Sigmoid colon (tissue), 7 donors: ENCODE measurements around the gene CA12. TPM values are rescaled to one million over a fixed set of nuclear protein-coding genes. Genes with fewer than 3 reads are reported as not detected.

Experiments
- DNase-seq: peaks from one replicate; pipeline ENCODE4 v3.0.0-alpha.2; 2019
- H3K27ac ChIP-seq, 4 donors: fragments of 200-600 bp; sonication (generic); one replicate each; pipeline ENCODE4 v1.5.1; 2016 to 2019; ENCODE audit warnings: mild to moderate bottlenecking in 1 of 4
- H3K27me3 ChIP-seq, 3 donors: fragments of 200-600 bp; sonication (generic); one replicate each; pipeline ENCODE4 v1.5.1; 2019; ENCODE audit warnings: mild to moderate bottlenecking in 1 of 3
- H3K36me3 ChIP-seq, 4 donors: fragments of 200-600 bp; sonication (generic); one replicate each; pipeline ENCODE4 v1.5.1; 2016 to 2019
- H3K4me1 ChIP-seq, 4 donors: fragments of 200-600 bp; sonication (generic); one replicate each; pipeline ENCODE4 v1.5.1; 2017 to 2019
- H3K4me3 ChIP-seq, 4 donors: fragments of 200-600 bp; sonication (generic); one replicate each; pipeline ENCODE4 v1.5.1; 2017 to 2019; ENCODE audit warnings: mild to moderate bottlenecking in 2 of 4, moderate library complexity in 1 of 4
- H3K9me3 ChIP-seq, 4 donors: fragments of 200-600 bp in 3 of 4; sonication (generic) in 3 of 4; one replicate each; pipeline versions ENCODE4 v1.5.1 to v1.6.1; 2013 to 2019
- EP300 ChIP-seq, 4 donors: sonication (generic); formaldehyde crosslinking; IDR thresholded peaks; one replicate each; pipeline ENCODE4 v1.6.1; 2017; ENCODE audit warnings: antibody characterized with exemption in 4 of 4
- POLR2A ChIP-seq, 2 donors: fragments of 450-650 bp; IDR thresholded peaks; one replicate each; pipeline ENCODE4 v1.6.1; 2016; ENCODE audit warnings: antibody characterized with exemption in 2 of 2, mild to moderate bottlenecking in 2 of 2, moderate library complexity in 2 of 2
- POLR2AphosphoS5 ChIP-seq, 4 donors: sonication (generic); formaldehyde crosslinking; IDR thresholded peaks; one replicate each; pipeline ENCODE4 v1.6.1; 2017; ENCODE audit warnings: antibody characterized with exemption in 4 of 4
- WGBS, 2 donors: extraction: QIAGEN DNeasy Blood & Tissue Kit; methylation state at CpG; one replicate each; pipeline ENCODE4 v1.1.7; 2013; 5-methylcytosine and 5-hydroxymethylcytosine counted together
- intact Hi-C: fragments of 100-400 bp; cut with DNase I; formaldehyde crosslinking; loops from one replicate; pipeline ENCODE4 v1.15.1; 2023
- polyA plus RNA-seq, 3 donors: library from polyadenylated mRNA; stranded (reverse); fragments of 200-250 nt; gene quantifications; one replicate each; pipeline ENCODE4 v1.2.3, GENCODE V29; 2013
- total RNA-seq, 4 donors: library from RNA; depleted of rRNA; stranded (reverse); fragments of >200 nt; gene quantifications; one replicate each; pipeline ENCODE4 v1.1.0, GENCODE V29; 2016
- TF ChIP-seq, protein P1 (sequence below), 4 experiments: fragments of 450-650 bp in 3 of 4; fragments of 200-600 bp in 1 of 4; IDR thresholded peaks; one replicate each; pipeline ENCODE4 v1.5.1; 2016 to 2019; ENCODE audit warnings: antibody characterized with exemption in 4 of 4, mild to moderate bottlenecking in 3 of 4, moderate library complexity in 2 of 4
- donor health status: healthy with polysubstance abuse.
- donor health status: Bipolar disorder and iron deficiency.
- donor health status: healthy.

CA12 gene
- total and polyA plus RNA-seq, 7 donors = 0.14 to 76.2 (median 2.2) TPM

DNA sequence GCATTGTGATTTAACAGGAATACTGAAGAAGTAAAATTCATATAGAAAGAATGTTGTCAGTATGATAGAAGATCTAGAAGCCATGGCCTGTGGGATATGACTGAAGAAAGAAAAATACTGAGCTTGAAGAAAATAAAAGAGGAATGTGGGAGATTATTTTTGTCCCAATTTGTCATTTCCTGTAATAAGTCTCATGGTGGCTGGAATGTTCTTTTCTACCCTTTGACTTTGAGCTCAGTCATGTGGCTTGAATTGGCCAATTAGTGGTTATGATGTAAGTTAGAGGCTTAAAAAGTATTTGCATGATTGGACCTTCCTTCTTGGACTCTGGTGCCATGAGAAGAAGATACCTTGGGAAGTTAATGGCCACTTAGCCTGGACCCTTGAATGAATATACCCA is 90.1 kb downstream of the CA12 start:
- no peaks in the 10 kb centered on the region for H3K9me3 ChIP-seq
- TF ChIP-seq EP300 (IDR thresholded peaks at IDR 0.05) (no peak), POLR2AphosphoS5 (IDR thresholded peaks at IDR 0.05) (no peak), POLR2A (IDR thresholded peaks at IDR 0.05) (no peak)
- TF ChIP-seq, protein P1, sequence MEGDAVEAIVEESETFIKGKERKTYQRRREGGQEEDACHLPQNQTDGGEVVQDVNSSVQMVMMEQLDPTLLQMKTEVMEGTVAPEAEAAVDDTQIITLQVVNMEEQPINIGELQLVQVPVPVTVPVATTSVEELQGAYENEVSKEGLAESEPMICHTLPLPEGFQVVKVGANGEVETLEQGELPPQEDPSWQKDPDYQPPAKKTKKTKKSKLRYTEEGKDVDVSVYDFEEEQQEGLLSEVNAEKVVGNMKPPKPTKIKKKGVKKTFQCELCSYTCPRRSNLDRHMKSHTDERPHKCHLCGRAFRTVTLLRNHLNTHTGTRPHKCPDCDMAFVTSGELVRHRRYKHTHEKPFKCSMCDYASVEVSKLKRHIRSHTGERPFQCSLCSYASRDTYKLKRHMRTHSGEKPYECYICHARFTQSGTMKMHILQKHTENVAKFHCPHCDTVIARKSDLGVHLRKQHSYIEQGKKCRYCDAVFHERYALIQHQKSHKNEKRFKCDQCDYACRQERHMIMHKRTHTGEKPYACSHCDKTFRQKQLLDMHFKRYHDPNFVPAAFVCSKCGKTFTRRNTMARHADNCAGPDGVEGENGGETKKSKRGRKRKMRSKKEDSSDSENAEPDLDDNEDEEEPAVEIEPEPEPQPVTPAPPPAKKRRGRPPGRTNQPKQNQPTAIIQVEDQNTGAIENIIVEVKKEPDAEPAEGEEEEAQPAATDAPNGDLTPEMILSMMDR (IDR thresholded peaks at IDR 0.05) = no peak
- H3K27me3 ChIP-seq = no peaks in the 10 kb centered on the region
- no peak for DNase-seq
- H3K4me3 ChIP-seq = no peak overlapping the region
- no peak overlapping the region for H3K27ac ChIP-seq
- intact Hi-C loops = no loop called here
- peaks cover 0 to 53% (median 5%) of the 10 kb centered on the region in 4 donors for H3K36me3 ChIP-seq
- peaks cover 0 to 9% (median 0%) of the 10 kb centered on the region in 4 donors for H3K4me1 ChIP-seq

DNA sequence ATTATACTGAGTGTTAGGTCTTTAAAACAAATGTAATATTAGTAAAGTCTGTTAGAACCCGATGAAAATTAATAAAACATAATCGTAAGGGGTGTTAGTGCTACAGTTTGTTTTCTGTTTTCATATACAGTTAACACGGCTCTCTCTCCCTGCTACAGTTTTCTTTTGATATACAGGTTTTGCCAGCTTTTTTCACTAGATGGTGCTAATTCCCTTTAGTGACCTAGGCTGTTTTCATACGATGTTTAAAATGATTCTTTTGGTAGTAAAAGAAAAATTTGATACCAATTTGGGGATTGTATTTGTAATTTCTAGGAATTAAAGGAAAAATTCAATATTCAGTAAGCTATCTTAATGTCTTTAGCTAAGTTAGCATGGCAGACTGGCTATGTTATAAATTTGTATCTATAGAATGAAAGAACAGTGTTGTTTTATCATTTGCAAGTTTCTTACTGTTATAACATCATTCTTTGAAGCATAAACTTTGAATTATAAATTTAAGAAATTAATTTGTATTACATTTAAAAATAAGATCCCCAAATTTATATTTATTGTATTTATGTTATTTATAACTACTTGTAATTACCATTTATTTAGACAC is 92.8 kb downstream of the CA12 start:
- 1 to 6% methylated on average over 4 of the region's 4 CpGs for WGBS, 2 donors
- Histone ChIP-seq H3K27ac (no peak overlapping the region), H3K4me3 (no peak overlapping the region), H3K4me1 (peaks cover 0 to 9% (median 0%) of the 10 kb centered on the region in 4 donors), H3K36me3 (peaks cover 0 to 64% (median 9%) of the 10 kb centered on the region in 4 donors), H3K27me3 (no peaks in the 10 kb centered on the region), H3K9me3 (no peaks in the 10 kb centered on the region)
- intact Hi-C loops = loop anchor here (1.0 kb wide), 1 partner anchor 113 kb away; no protein-coding TSS in a partner anchor
- TF ChIP-seq, protein P1 (IDR thresholded peaks at IDR 0.05) = peak; percentile 13 to 66 (median 52)
- no peak for TF ChIP-seq POLR2A (IDR thresholded peaks at IDR 0.05)
- DNase-seq = no peak

DNA sequence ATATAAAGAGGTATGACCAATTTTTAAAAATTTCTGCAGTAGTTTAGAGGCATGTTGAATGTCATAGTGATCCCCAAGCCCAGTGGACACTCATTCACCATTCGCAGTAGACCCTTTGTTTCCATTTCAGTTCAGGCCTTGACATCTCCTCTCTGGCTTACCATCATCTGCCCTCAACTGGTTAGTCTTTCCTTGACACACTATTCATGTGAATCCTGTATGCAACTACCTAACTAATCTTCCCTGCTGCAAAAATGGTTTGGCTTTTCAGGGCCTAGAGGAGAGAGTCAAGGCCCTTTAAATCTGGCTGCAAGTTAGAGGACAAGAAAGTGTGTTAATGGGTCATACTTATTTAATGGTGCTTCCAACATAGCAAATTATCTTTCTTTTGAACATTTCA is 93.3 kb downstream of the CA12 start:
- Histone ChIP-seq H3K4me1 (peaks cover 0 to 9% (median 0%) of the 10 kb centered on the region in 4 donors), H3K36me3 (peaks cover 0 to 64% (median 9%) of the 10 kb centered on the region in 4 donors), H3K27ac (no peak overlapping the region), H3K27me3 (no peaks in the 10 kb centered on the region), H3K9me3 (no peaks in the 10 kb centered on the region), H3K4me3 (no peak overlapping the region)
- intact Hi-C loops = loop anchor here (1.0 kb wide), 1 partner anchor 114 kb away; no protein-coding TSS in a partner anchor
- no peak for DNase-seq
- TF ChIP-seq, protein P1 (IDR thresholded peaks at IDR 0.05) = no peak
- no peak for TF ChIP-seq POLR2AphosphoS5 (IDR thresholded peaks at IDR 0.05)
- no peak for TF ChIP-seq POLR2A (IDR thresholded peaks at IDR 0.05)
- no peak for TF ChIP-seq EP300 (IDR thresholded peaks at IDR 0.05)
- WGBS, 2 donors = 86 to 90% methylated on average over 1 of the region's 1 CpG

DNA sequence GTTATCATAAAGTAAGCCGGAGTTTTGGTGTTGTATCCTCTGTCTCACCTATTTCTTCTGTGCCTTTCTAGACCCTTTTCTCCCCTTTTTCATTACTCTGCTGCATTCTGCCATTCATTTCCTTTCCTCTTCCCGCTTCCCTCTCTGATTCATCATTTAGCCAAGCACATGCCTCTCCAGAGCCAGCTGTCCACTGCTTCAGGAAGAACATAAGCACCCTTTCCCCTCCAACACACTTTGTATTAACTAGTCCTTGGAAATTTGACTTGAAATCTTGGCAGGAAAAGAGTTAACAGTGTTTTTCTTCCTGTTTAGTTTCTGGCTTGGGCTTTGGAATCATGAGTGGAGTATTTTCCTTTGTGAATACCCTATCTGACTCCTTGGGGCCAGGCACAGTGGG is 94.5 kb downstream of the CA12 start:
- Histone ChIP-seq H3K27ac (no peak overlapping the region), H3K9me3 (no peaks in the 10 kb centered on the region), H3K27me3 (no peaks in the 10 kb centered on the region), H3K4me3 (no peak overlapping the region), H3K36me3 (peaks cover 0 to 59% (median 9%) of the 10 kb centered on the region in 4 donors), H3K4me1 (peaks cover 0 to 9% (median 0%) of the 10 kb centered on the region in 4 donors)
- no peak for DNase-seq
- no peak for TF ChIP-seq POLR2AphosphoS5 (IDR thresholded peaks at IDR 0.05)
- TF ChIP-seq EP300 (IDR thresholded peaks at IDR 0.05) = no peak
- TF ChIP-seq, protein P1 (IDR thresholded peaks at IDR 0.05) = no peak
- no peak for TF ChIP-seq POLR2A (IDR thresholded peaks at IDR 0.05)
- intact Hi-C loops = no loop called here
- WGBS, 2 donors = 88 to 95% methylated on average over 2 of the region's 2 CpGs

DNA sequence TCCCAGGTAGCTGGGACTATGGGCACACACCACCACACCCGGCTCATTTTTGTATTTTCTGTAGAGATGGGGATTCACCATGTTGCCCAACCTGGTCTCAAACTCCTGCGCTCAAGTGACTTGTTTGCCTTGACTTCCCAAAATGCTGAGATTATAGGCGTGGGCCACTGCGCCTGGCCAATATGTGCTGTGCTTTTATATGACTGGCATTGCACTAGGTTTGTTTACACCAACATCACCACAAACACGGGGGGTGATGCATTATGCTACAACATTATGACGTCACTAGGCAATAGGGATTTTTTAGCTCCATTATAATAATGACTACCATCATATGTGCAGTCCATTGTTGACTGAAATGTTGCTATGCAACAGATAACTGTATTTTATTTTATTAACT is 97.3 kb downstream of the CA12 start:
- peaks cover 0 to 63% (median 9%) of the 10 kb centered on the region in 4 donors for H3K36me3 ChIP-seq
- H3K9me3 ChIP-seq = no peaks in the 10 kb centered on the region
- no peak for TF ChIP-seq POLR2A (IDR thresholded peaks at IDR 0.05)
- no peak for TF ChIP-seq EP300 (IDR thresholded peaks at IDR 0.05)
- TF ChIP-seq POLR2AphosphoS5 (IDR thresholded peaks at IDR 0.05) = no peak
- TF ChIP-seq, protein P1 (IDR thresholded peaks at IDR 0.05) = no peak
- no peak for DNase-seq
- H3K27ac ChIP-seq = no peak overlapping the region
- no peak overlapping the region for H3K4me3 ChIP-seq
- WGBS, 2 donors = 75 to 92% methylated on average over 6 of the region's 6 CpGs
- H3K27me3 ChIP-seq = no peaks in the 10 kb centered on the region
- H3K4me1 ChIP-seq = no peaks in the 10 kb centered on the region
- intact Hi-C loops = no loop called here
